ENCODE measurements around the gene CYFIP1. TPM values are rescaled to one million over a fixed set of nuclear protein-coding genes. Genes with fewer than 3 reads are reported as not detected.

CYFIP1 gene
- total RNA-seq, 1 donor from 2014 or later = 104 TPM

DNA sequence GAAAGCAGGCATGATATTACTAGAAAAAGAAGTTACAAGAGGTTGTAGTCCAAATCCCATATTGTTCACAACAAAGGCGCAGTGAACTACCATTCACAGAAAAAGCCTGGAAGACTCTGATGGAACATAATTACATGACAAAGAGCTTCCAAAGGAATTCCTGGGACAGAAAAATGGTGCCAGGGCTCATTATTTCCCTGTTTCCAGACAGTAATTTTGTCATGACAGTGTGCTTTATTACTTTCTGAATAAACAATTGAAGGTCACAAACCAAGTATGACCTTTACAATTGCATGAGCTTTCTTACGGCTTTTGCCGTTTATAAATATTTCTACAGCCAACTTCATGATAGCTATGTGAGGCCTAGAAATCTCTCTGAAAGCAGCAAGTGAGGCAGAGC, 61.0 kb downstream of the CYFIP1 start:
- no peak for TF ChIP-seq CTCF (conservative IDR thresholded peaks at IDR 0.05; ENCODE audit: low read depth, low read length)
- DNase-seq (ENCODE audit: low read depth) = no peak
- H3K4me3 ChIP-seq (ENCODE audit: low read depth, low read length) = no peak overlapping the region

DNA sequence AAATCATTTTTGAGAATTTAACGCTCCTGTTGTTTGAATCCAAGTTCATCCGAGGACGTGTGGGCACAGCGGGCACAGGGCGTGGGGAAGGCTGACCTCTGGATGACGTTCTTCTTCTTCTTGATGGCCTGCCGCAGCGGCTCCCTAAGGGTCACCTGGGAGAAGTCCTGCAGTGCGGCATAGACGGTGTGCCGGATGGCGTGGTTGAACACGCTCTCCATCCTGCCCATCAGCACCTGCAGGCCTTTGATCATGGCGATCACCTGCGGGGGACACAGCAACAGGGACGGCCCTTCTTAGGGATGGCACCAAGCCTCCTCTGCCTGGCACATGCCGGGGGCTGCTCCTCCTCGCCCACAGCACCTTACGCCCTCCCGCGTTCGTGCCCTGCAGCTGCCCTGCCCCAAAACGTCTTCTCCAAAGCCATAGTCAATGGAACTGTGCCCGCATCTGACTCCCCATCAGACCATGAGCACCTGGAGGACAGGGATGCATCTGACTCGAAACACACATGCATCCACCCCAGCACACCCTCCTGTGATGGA, 61.5 kb downstream of the CYFIP1 start:
- H3K4me3 ChIP-seq (ENCODE audit: low read depth, low read length) = no peak overlapping the region
- no peak for DNase-seq (ENCODE audit: low read depth)
- no peak for TF ChIP-seq CTCF (conservative IDR thresholded peaks at IDR 0.05; ENCODE audit: low read depth, low read length)

- DNase-seq (ENCODE audit: low read depth) = no peak
- no peak overlapping the region for H3K4me3 ChIP-seq (ENCODE audit: low read depth, low read length)
- no peak for TF ChIP-seq CTCF (conservative IDR thresholded peaks at IDR 0.05; ENCODE audit: low read depth, low read length)
Observed at GRCh38 chr15:22918056-22918455, 62.1 kb downstream of the CYFIP1 start.

GRCh38 chr15:22917556-22917955, 62.6 kb downstream of the CYFIP1 start:
- no peak for TF ChIP-seq CTCF (conservative IDR thresholded peaks at IDR 0.05; ENCODE audit: low read depth, low read length)
- no peak overlapping the region for H3K4me3 ChIP-seq (ENCODE audit: low read depth, low read length)
- no peak for DNase-seq (ENCODE audit: low read depth)

- DNase-seq (ENCODE audit: low read depth) = no peak
Observed at GRCh38 chr15:22916606-22917350, 63.4 kb downstream of the CYFIP1 start.

DNA sequence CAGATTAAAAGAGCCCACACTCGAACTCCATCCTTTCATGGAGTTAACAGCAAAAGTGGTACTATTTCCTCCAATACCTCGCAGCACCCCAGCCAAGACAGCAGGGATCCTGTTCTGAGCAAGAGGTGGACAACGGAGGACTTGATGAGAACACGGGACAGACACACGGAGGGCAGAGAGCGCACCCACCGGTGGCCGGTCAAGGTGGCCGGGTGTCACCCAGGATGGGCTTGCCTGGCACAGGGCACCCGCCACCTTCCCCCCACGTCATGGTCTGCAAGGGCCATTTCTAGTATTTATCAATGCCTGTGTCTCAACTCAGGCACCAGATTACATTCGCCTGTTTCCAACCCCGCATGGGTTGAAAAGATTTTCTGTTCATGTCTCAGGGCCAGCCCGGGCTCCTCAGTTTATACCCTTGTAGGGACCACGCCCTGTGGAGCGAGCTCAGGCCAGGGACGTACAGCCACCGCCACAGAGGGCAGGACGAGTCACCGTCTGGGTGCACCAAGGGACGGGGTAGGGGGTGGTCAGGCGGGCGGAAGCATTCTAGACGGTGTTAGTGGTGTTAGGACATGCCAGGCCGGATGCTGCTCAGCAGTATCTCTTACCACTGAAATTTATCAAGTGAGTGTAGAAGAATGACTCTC, 64.2 kb downstream of the CYFIP1 start:
- no peak for DNase-seq (ENCODE audit: low read depth)
- TF ChIP-seq CTCF (conservative IDR thresholded peaks at IDR 0.05; ENCODE audit: low read depth, low read length) = no peak
- no peak overlapping the region for H3K4me3 ChIP-seq (ENCODE audit: low read depth, low read length)

More at GRCh38 chr15:22916606-22917350, 63.4 kb downstream of the CYFIP1 start:
- no peak overlapping the region for H3K4me3 ChIP-seq (ENCODE audit: low read depth, low read length)
- TF ChIP-seq CTCF (conservative IDR thresholded peaks at IDR 0.05; ENCODE audit: low read depth, low read length) = no peak

Measured in epithelial cell of proximal tubule (primary cell).